Transverse colon (tissue), 4 donors: ENCODE data around the gene PPDPF. TPM values are rescaled to one million over a fixed set of nuclear protein-coding genes. Genes with fewer than 3 reads are reported as not detected.

Source experiments
- DNase-seq: peaks from one replicate; pipeline ENCODE4 v3.0.0-alpha.2; 2019
- H3K27ac ChIP-seq, 4 donors: fragments of 200-600 bp; sonication (generic); 2 replicates each; pipeline ENCODE4 v1.5.1; 2016 to 2018; ENCODE audit warnings: inconsistent platforms in 4 of 4
- H3K27me3 ChIP-seq: fragments of 200-600 bp; sonication (generic); 2 replicates; pipeline ENCODE4 v1.5.1; 2017; ENCODE audit warnings: inconsistent platforms
- H3K36me3 ChIP-seq, 4 donors: fragments of 200-600 bp; sonication (generic); 2 replicates each; pipeline ENCODE4 v1.5.1; 2017 to 2019; ENCODE audit warnings: inconsistent platforms in 4 of 4
- H3K4me1 ChIP-seq, 4 donors: fragments of 200-600 bp; sonication (generic); 2 replicates each; pipeline ENCODE4 v1.5.1; 2017 to 2020; ENCODE audit warnings: inconsistent platforms in 4 of 4
- H3K4me3 ChIP-seq, 4 donors: fragments of 200-600 bp; sonication (generic); 1 replicate in 1 of 4; 2 replicates in 3 of 4; pipeline versions ENCODE4 v1.5.1 to v1.6.1; 2017 to 2019; ENCODE audit warnings: inconsistent platforms in 4 of 4
- H3K9me3 ChIP-seq, 2 donors: fragments of 200-600 bp; sonication (generic); 2 replicates each; pipeline ENCODE4 v1.5.1; 2017 to 2019; ENCODE audit warnings: inconsistent platforms in 2 of 2
- EP300 ChIP-seq: sonication (generic); formaldehyde crosslinking; IDR thresholded peaks from one replicate; pipeline ENCODE4 v1.6.1; 2017; ENCODE audit warnings: antibody characterized with exemption, low read depth
- POLR2A ChIP-seq: fragments of 450-650 bp; IDR thresholded peaks from one replicate; pipeline ENCODE4 v1.6.1; 2016; ENCODE audit warnings: antibody characterized with exemption, mild to moderate bottlenecking, moderate library complexity
- POLR2AphosphoS5 ChIP-seq, 3 donors: sonication (generic); formaldehyde crosslinking; IDR thresholded peaks; one replicate each; pipeline ENCODE4 v1.6.1; 2016; ENCODE audit warnings: antibody characterized with exemption in 3 of 3
- WGBS, 2 donors: methylation state at CpG; one replicate each; pipeline ENCODE4 v1.1.5; 2018; ENCODE audit warnings: low coverage in 1 of 2; 5-methylcytosine and 5-hydroxymethylcytosine counted together
- in situ Hi-C, 4 donors: fragments of 200-750 bp; cut with MboI; loops; one replicate each; pipeline versions ENCODE4 v1.15.0 to v1.15.1; 2017; ENCODE audit warnings: low sequenced_read_pairs in 3 of 4, low pct_ligation_motif_present in 1 of 4, low pct_unique_long_range_greater_than_20kb in 1 of 4
- intact Hi-C: fragments of 100-400 bp; cut with DNase I; formaldehyde crosslinking; loops from one replicate; pipeline ENCODE4 v1.15.1; 2023; ENCODE audit warnings: low total_unique reads
- total RNA-seq, 4 donors: library from RNA; depleted of rRNA; stranded (reverse); fragments of >200 nt; gene quantifications; one replicate each; pipeline ENCODE4 v1.1.0, GENCODE V29; 2016
- TF ChIP-seq, protein P1 (sequence below), 5 experiments: fragments of 200-600 bp in 3 of 5; fragments of 450-650 bp in 2 of 5; sonication (generic) in 3 of 5; IDR thresholded peaks; 1 replicate in 2 of 5; 2 replicates in 3 of 5; pipeline ENCODE4 v1.5.1; 2016 to 2017; ENCODE audit warnings: antibody characterized with exemption in 5 of 5, inconsistent platforms in 3 of 5, mild to moderate bottlenecking in 2 of 5, moderate library complexity in 1 of 5

Gene PPDPF
- total RNA-seq, 4 donors from 2014 or later, result 320 to 695 (median 517) TPM

DNA sequence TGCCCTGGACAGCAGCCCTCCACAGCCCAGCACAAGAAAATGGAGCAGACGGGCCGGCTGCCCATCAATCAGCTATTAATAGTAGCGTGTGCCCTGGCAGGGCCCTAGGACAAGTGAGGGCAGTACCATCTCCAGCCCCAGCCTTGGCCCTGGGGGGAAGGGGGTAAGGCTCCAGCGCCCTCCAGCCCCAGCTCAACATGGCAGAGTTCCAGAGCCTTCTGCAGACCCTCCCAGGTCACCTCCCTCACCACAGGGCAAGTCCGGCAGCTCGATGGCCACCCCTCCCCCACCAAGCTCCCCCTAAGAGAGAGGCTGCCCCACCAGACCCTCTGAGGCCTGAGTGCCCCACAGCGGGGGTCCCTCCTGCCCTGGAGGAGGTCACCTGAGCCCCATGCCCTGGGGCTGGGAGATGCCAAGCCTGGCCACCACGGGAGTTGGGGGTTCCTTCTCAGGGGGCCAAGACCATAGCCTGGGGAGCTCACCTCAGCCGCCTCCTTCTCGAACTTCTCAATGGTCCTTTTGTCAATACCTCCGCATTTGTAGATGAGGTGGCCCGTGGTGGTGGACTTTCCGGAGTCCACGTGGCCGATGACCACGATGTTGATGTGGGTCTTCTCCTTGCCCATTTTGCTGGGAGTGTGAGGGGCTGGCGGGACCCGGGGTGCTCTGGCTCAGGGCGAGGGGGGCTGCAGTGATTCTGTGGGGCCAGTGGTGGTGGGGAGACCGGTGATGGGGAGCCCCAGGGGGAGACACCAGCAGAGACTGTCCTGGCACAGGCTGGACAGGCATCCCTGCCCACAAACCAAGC, 23.2 kb upstream of the PPDPF start:
- peaks cover 65% of the 10 kb centered on the region for H3K27me3 ChIP-seq
- H3K36me3 ChIP-seq, result no peaks in the 10 kb centered on the region
- DNase-seq, result no peak
- no peaks in the 10 kb centered on the region for H3K9me3 ChIP-seq
- intact Hi-C loops, result no loop called here
- H3K4me3 ChIP-seq, result no peak overlapping the region
- no peak overlapping the region for H3K27ac ChIP-seq
- TF ChIP-seq, protein P1, sequence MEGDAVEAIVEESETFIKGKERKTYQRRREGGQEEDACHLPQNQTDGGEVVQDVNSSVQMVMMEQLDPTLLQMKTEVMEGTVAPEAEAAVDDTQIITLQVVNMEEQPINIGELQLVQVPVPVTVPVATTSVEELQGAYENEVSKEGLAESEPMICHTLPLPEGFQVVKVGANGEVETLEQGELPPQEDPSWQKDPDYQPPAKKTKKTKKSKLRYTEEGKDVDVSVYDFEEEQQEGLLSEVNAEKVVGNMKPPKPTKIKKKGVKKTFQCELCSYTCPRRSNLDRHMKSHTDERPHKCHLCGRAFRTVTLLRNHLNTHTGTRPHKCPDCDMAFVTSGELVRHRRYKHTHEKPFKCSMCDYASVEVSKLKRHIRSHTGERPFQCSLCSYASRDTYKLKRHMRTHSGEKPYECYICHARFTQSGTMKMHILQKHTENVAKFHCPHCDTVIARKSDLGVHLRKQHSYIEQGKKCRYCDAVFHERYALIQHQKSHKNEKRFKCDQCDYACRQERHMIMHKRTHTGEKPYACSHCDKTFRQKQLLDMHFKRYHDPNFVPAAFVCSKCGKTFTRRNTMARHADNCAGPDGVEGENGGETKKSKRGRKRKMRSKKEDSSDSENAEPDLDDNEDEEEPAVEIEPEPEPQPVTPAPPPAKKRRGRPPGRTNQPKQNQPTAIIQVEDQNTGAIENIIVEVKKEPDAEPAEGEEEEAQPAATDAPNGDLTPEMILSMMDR (IDR thresholded peaks at IDR 0.05), result no peak
- TF ChIP-seq POLR2AphosphoS5 (IDR thresholded peaks at IDR 0.05), result no peak
- no peak for TF ChIP-seq POLR2A
- TF ChIP-seq EP300, result no peak
- H3K4me1 ChIP-seq, result peaks cover 0 to 19% (median 13%) of the 10 kb centered on the region in 4 donors
- in situ Hi-C loops, result no loop called here
- WGBS, 2 donors, result 60% methylated on average over 2 to 19 of the region's 20 CpGs

DNA sequence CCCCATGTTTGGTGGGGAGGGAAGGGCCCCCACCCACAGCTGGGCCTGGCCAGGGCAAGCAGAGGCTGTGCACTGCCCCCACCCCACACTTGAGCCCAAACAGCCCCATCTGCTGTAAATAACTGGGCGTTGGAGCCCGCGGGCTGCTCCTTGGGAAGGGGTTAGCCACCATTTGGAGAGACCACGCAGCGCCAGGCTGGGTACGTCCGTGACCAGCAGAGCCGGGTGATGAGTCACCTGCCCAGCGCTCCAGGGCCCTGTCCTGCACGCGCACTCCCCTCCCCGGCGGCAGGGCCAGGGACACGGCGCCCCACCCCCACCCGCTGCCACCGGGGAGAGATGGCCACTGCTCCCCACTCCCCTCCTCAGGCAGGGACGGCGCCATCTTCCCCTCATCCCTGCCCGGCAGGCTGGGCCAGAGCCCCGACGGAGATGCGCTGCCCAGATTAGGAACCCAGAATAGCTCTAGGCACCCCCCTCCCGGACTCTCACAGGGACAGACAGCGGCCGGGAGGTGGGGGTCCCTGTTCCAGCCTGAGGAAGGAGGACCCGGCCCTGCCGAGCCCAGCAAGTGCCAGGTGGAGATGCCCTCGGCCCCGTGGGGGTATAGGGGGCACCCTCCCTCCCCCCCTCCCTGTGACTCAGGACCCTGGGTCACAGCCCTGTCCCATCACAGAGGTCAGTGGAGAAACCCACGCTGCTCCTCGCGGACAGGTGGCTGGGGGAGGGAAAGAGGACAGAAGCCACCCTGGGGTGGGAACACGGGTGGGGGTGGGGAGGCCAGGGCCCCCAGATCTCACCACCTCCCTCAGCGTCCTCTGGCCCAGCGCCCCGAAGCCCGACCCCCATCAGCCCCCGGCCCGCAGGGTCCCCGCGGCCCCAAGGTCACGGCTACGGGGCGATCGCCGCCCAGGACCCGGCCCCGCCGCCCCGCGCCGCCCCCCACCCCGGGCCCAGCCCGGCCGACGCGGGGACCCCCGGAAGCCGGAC, 22.3 kb upstream of the PPDPF start:
- no peak for TF ChIP-seq EP300
- TF ChIP-seq, protein P1 (IDR thresholded peaks at IDR 0.05), result no peak
- no peak for TF ChIP-seq POLR2AphosphoS5 (IDR thresholded peaks at IDR 0.05)
- TF ChIP-seq POLR2A, result no peak
- in situ Hi-C loops, result no loop called here
- Histone ChIP-seq H3K9me3 (no peaks in the 10 kb centered on the region), H3K27ac (no peak overlapping the region), H3K27me3 (peaks cover 73% of the 10 kb centered on the region), H3K4me3 (peak overlapping the region in 2 of 4 donors; percentile 29 to 44), H3K36me3 (no peaks in the 10 kb centered on the region), H3K4me1 (peaks cover 0 to 19% (median 13%) of the 10 kb centered on the region in 4 donors)
- intact Hi-C loops, result no loop called here
- WGBS, 2 donors, result 10% methylated on average over 34 of the region's 60 CpGs; no CpG with 5 or more reads in 1 of the 2 donors
- DNase-seq, result no peak

DNA sequence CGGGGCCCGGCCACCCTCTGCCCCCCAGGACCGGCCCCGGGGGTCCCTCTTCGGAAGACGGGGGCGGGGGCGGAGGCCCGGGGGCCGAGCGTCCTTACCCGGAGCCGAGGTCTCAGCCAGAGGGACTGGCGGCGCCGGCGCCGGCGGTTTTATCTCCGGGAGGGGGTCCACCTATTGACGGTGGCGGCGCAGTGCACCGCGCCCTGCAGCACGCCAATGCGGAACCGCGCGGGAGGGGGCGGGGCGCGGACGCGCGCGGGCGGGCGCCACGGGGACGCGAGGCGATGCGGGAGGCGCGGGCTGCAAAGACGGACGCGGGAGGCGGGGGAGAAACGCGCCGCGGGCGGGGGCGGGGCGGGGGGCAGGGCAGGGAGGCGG, 21.6 kb upstream of the PPDPF start, which contains the start of gene EEF1A2:
Gene EEF1A2, minus strand, starts transcription at position 124 of the 378 bp plus-strand sequence. CDS start 1,320 bp downstream, outside the sequence.
- Histone ChIP-seq H3K27me3 (peaks cover 80% of the 10 kb centered on the region), H3K36me3 (no peaks in the 10 kb centered on the region), H3K4me1 (peaks cover 0 to 19% (median 13%) of the 10 kb centered on the region in 4 donors), H3K27ac (no peak within 1 kb of the TSS), H3K4me3 (peak within 1 kb of the TSS in 3 of 4 donors; percentile 19 to 44 (median 29)), H3K9me3 (no peaks in the 10 kb centered on the region)
- in situ Hi-C loops, result no loop called here
- TF ChIP-seq EP300 (no peak), POLR2A (no peak), POLR2AphosphoS5 (IDR thresholded peaks at IDR 0.05) (no peak)
- TF ChIP-seq, protein P1 (IDR thresholded peaks at IDR 0.05), result no peak
- DNase-seq, result no peak
- 1% methylated on average over 19 of the region's 58 CpGs; no CpG with 5 or more reads in 1 of the 2 donors for WGBS, 2 donors
- intact Hi-C loops, result no loop called here
